ENCODE results near the gene SLX4.

Gene SLX4

GRCh38 chr16:3570420-3571062, 40.9 kb downstream of the SLX4 start:
- H3K9me3 ChIP-seq (ENCODE audit: control insufficient read depth, low read length), result no peaks in the 10 kb centered on the region
- H3K36me3 ChIP-seq (ENCODE audit: control insufficient read depth, insufficient read depth, low read length), result no peaks in the 10 kb centered on the region
- H3K4me1 ChIP-seq, result no peaks in the 10 kb centered on the region
- H3K4me3 ChIP-seq (ENCODE audit: low read depth, low read length), result no peak overlapping the region
- no peaks in the 10 kb centered on the region for H3K79me2 ChIP-seq
- no peaks in the 10 kb centered on the region for H3K27me3 ChIP-seq (ENCODE audit: control insufficient read depth, insufficient read depth, low read length)
- no peak overlapping the region for H2AFZ ChIP-seq
- no peak overlapping the region for H3K27ac ChIP-seq
- no peak overlapping the region for H3K9ac ChIP-seq
- H3K4me2 ChIP-seq (ENCODE audit: low read length), result no peak overlapping the region
- no peak for TF ChIP-seq CTCF (IDR thresholded peaks at IDR 0.05)

GRCh38 chr16:3569851-3570250, 41.6 kb downstream of the SLX4 start:
- Histone ChIP-seq H3K27ac (no peak overlapping the region), H3K4me3 (ENCODE audit: low read depth, low read length) (no peak overlapping the region), H3K27me3 (ENCODE audit: control insufficient read depth, insufficient read depth, low read length) (no peaks in the 10 kb centered on the region), H3K4me1 (no peaks in the 10 kb centered on the region), H2AFZ (no peak overlapping the region), H3K79me2 (no peaks in the 10 kb centered on the region), H3K36me3 (ENCODE audit: control insufficient read depth, insufficient read depth, low read length) (no peaks in the 10 kb centered on the region), H3K9ac (no peak overlapping the region), H3K9me3 (ENCODE audit: control insufficient read depth, low read length) (no peaks in the 10 kb centered on the region), H3K4me2 (ENCODE audit: low read length) (no peak overlapping the region)
- TF ChIP-seq CTCF (IDR thresholded peaks at IDR 0.05), result no peak

GRCh38 chr16:3566990-3567389, 44.4 kb downstream of the SLX4 start:
- no peak for TF ChIP-seq CTCF (IDR thresholded peaks at IDR 0.05)
- Histone ChIP-seq H3K4me1 (no peaks in the 10 kb centered on the region), H3K4me3 (ENCODE audit: low read depth, low read length) (no peak overlapping the region), H3K79me2 (no peaks in the 10 kb centered on the region), H3K27me3 (ENCODE audit: control insufficient read depth, insufficient read depth, low read length) (no peaks in the 10 kb centered on the region), H3K27ac (no peak overlapping the region), H2AFZ (no peak overlapping the region), H3K36me3 (ENCODE audit: control insufficient read depth, insufficient read depth, low read length) (no peaks in the 10 kb centered on the region), H3K9ac (no peak overlapping the region), H3K4me2 (ENCODE audit: low read length) (no peak overlapping the region), H3K9me3 (ENCODE audit: control insufficient read depth, low read length) (no peaks in the 10 kb centered on the region)

DNA sequence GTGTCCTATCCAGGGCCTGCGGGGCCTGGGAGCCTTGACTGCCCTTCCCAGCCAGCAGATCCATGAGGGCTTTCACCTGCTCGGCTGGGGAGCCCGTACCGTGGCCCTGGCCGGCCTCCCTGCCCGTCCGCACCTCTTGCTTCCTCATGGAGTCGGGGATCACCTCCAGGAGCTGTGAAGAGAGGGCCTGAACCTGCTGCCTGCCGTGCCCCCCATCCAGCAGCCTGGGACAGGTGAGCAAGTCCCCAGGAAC, 46.6 kb downstream of the SLX4 start:
- Histone ChIP-seq H3K9ac (no peak overlapping the region), H2AFZ (no peak overlapping the region), H3K9me3 (ENCODE audit: control insufficient read depth, low read length) (no peaks in the 10 kb centered on the region), H3K27ac (no peak overlapping the region), H3K4me3 (ENCODE audit: low read depth, low read length) (no peak overlapping the region), H3K27me3 (ENCODE audit: control insufficient read depth, insufficient read depth, low read length) (no peaks in the 10 kb centered on the region), H3K36me3 (ENCODE audit: control insufficient read depth, insufficient read depth, low read length) (no peaks in the 10 kb centered on the region), H3K4me2 (ENCODE audit: low read length) (no peak overlapping the region), H3K4me1 (no peaks in the 10 kb centered on the region), H3K79me2 (no peaks in the 10 kb centered on the region)
- no peak for TF ChIP-seq CTCF (IDR thresholded peaks at IDR 0.05)

DNA sequence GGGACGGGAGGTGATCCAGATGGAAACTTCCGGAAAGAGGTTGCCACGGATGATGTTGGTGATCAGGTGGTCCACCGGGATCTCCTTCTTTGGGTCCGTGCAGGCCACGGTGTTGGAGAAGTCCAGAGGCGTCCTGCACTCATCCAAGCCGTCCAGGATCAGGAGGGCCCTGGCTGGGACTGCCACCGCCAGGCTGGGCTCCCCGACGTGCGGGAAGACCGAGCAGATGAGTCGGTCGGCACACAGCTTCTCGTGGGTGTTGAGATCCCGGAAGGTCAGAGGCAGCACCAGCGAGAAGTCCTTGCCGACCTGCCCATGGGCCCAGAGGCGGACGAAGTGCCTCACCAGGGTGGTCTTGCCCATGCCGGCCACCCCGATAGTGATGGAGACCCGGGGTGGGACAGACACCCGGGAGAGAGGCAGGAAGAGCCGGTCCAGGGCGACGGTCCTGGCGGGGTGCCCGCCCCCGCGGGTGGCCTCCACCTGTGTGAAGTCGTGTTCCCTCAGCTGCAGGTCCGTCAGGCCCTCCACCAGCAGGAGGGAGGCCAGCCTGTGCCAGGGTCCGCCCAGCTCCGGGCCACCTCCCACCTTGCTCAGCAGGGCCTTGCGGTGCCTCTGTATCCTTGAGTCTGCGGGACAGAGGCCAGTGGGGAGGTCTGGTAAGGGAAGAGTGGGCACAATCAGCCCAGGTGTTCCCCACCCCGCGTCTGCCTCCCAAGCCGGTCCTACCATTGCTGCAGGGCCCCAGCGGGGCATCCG, 47.1 kb downstream of the SLX4 start:
- H3K4me1 ChIP-seq, result no peaks in the 10 kb centered on the region
- no peak overlapping the region for H3K27ac ChIP-seq
- H3K36me3 ChIP-seq (ENCODE audit: control insufficient read depth, insufficient read depth, low read length), result no peaks in the 10 kb centered on the region
- H3K4me2 ChIP-seq (ENCODE audit: low read length), result no peak overlapping the region
- TF ChIP-seq CTCF (IDR thresholded peaks at IDR 0.05), result no peak
- H3K79me2 ChIP-seq, result no peaks in the 10 kb centered on the region
- no peak overlapping the region for H3K9ac ChIP-seq
- H3K9me3 ChIP-seq (ENCODE audit: control insufficient read depth, low read length), result no peaks in the 10 kb centered on the region
- H2AFZ ChIP-seq, result no peak overlapping the region
- H3K4me3 ChIP-seq (ENCODE audit: low read depth, low read length), result no peak overlapping the region
- no peaks in the 10 kb centered on the region for H3K27me3 ChIP-seq (ENCODE audit: control insufficient read depth, insufficient read depth, low read length)

Data from parathyroid adenoma (tissue), 2 donors.